Amniotic stem cell (primary cell): ENCODE measurements around the gene UCMA.

Experiments
- DNase-seq: peaks from one replicate; lab custom pipeline; 2025; lab: John Stamatoyannopoulos, UW

UCMA gene

DNA sequence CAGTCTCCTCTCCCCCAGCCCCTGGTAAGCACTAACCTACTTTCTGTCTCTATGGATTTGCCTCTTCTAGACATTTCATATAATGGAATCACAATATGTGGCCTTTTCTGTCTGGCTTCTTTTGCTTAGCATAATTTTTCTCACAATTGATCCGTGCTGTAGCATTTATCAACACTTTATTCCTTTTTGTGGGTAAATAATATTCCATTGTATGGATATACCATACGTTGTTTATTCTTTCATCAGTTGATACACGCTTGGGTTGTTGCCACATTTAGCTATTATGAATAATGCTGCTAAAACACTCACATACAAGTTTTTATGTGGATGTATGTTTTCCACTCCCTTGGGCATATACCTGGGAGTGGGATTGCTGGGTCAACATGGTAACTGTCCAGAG, 47.0 kb downstream of the UCMA start:
- no peak for DNase-seq

DNA sequence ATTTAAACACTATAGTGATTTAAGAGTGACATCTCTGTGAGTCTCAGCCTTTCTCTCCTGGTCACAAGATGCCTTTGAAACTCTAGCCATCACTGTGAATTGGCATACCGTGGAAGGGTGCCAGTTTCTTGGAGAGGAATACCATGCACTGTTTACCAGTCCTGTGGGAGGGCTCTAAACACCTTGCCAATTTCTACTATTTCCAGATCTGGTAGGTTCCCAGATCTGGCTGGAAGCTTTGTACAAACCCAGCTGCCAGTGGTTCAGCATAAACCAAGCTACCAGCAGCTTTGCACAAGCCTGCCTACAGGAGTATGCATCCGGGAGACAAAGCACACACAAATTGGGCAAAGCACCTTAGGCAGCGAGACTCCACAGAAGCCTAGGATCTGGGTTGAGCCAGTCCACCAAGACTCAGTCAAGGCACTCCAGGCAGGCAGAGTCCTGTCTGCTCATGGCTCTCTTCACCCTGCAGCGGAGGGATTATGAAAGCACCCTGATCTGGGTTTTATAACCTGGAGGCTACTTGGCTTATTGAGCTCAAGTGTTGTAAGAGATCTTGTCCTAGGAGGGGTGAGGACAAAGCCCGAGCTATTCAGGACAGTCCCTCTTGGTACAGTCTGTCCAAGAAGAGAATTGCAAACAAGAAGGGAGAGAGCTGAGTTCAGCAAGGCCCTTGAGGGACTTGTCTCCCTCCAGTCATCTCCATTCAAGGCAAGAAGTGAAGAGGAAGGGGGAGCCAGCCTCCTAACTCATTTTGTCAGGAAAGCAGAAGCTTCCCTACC, 49.3 kb downstream of the UCMA start:
- no peak for DNase-seq

DNA sequence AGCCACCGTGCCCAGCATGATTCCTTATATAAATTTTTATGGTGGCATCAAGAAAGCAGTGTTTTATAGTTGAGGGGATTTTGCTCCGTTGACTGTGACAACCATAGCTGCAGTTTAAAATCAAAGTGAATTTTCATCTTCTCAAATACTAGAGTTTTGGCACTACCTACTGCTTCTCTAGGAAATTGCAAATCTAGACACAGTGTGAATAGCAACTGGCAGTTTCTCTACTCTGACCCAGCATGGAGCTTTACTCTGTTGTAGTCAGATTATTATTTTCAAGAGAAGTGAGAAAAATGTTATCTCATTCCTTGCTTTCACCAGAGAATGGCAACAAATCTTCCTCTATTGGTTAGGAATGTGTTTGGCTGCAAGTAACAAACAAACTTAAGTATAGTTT, 49.9 kb downstream of the UCMA start:
- no peak for DNase-seq

GRCh38 chr10:13183625-13184024, 50.5 kb downstream of the UCMA start:
- DNase-seq = no peak

DNA sequence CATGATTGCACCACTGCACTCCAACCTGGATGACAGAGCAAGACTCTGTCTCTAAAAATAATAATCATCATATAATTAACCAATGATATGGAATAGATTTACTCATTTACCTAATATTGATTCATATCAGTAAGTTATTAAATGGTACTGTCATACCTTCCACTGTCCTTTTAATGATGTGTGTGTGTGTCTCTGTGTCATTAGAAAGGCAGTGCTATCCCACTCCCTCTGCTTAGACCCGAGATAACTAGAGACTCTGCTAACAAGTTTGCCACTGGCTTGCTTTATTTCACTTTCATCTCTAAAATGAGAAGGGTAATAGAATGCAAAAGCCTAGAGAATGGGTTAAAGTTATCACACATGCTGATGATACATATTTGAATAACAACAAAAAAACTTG, 51.8 kb downstream of the UCMA start:
- no peak for DNase-seq

GRCh38 chr10:13180788-13181187, 53.4 kb downstream of the UCMA start:
- no peak for DNase-seq

GRCh38 chr10:13173616-13174015, 60.6 kb downstream of the UCMA start:
- no peak for DNase-seq
